Stomach (tissue), 9 donors: ENCODE measurements around the gene ABRACL. TPM values are rescaled to one million over a fixed set of nuclear protein-coding genes. Genes with fewer than 3 reads are reported as not detected.

Experiments used
- DNase-seq, 2 donors: peaks; one replicate each; pipeline versions ENCODE4 v3.0.0 to v3.0.0-alpha.2; 2013 to 2019
- H3K27ac ChIP-seq, 5 donors: fragments of 200-600 bp in 4 of 5; sonication (generic) in 4 of 5; one replicate each; pipeline ENCODE4 v1.5.1; 2013 to 2019; ENCODE audit warnings: mild to moderate bottlenecking in 1 of 5, moderate library complexity in 1 of 5
- H3K27me3 ChIP-seq, 3 donors: fragments of 200-600 bp; sonication (generic); one replicate each; pipeline ENCODE4 v1.5.1; 2017 to 2019; ENCODE audit warnings: mixed run types in 1 of 3
- H3K36me3 ChIP-seq, 4 donors: fragments of 200-600 bp; sonication (generic); 1 replicate in 3 of 4; 2 replicates in 1 of 4; pipeline ENCODE4 v1.5.1; 2016 to 2019
- H3K4me1 ChIP-seq, 4 donors: fragments of 200-600 bp; sonication (generic); one replicate each; pipeline ENCODE4 v1.5.1; 2016 to 2019
- H3K4me3 ChIP-seq, 4 donors: fragments of 200-600 bp; sonication (generic) in 3 of 4; one replicate each; pipeline ENCODE4 v1.5.1; 2016 to 2019; ENCODE audit warnings: mild to moderate bottlenecking in 1 of 4
- H3K9me3 ChIP-seq, 4 donors: fragments of 200-600 bp; sonication (generic); one replicate each; pipeline ENCODE4 v1.5.1; 2016 to 2019
- EP300 ChIP-seq: sonication (generic); formaldehyde crosslinking; IDR thresholded peaks from one replicate; pipeline ENCODE4 v1.6.1; 2017; ENCODE audit warnings: antibody characterized with exemption
- POLR2A ChIP-seq, 4 donors: fragments of 450-650 bp; IDR thresholded peaks; one replicate each; pipeline ENCODE4 v1.6.1; 2016; ENCODE audit warnings: antibody characterized with exemption in 4 of 4, control low read depth in 2 of 4, mild to moderate bottlenecking in 1 of 4, moderate library complexity in 1 of 4
- POLR2AphosphoS5 ChIP-seq, 3 donors: sonication (generic); formaldehyde crosslinking; IDR thresholded peaks; one replicate each; pipeline ENCODE4 v1.6.1; 2016; ENCODE audit warnings: antibody characterized with exemption in 3 of 3
- WGBS, 5 donors: extraction: QIAGEN DNeasy Blood & Tissue Kit in 3 of 5; methylation state at CpG; one replicate each; pipeline versions ENCODE4 v1.1.5 to v1.1.7; 2013 to 2018; 5-methylcytosine and 5-hydroxymethylcytosine counted together
- intact Hi-C: fragments of 100-400 bp; cut with DNase I; formaldehyde crosslinking; loops from one replicate; pipeline ENCODE4 v1.15.1; 2023; ENCODE audit warnings: low total_unique reads
- polyA plus RNA-seq, 3 donors: library from polyadenylated mRNA; stranded (reverse); fragments of 200-250 nt; gene quantifications; one replicate each; pipeline ENCODE4 v1.2.3, GENCODE V29; 2013
- total RNA-seq, 5 donors: library from RNA; depleted of rRNA; stranded (reverse); fragments of >200 nt; gene quantifications; one replicate each; pipeline versions ENCODE4 v1.1.0 to v1.2.3, GENCODE V29; 2014 to 2016
- TF ChIP-seq, protein P1 (sequence below), 7 experiments: fragments of 450-650 bp in 4 of 7; fragments of 200-600 bp in 3 of 7; sonication (generic) in 3 of 7; IDR thresholded peaks; one replicate each; pipeline ENCODE4 v1.5.1; 2016 to 2019; ENCODE audit warnings: antibody characterized with exemption in 7 of 7, control low read depth in 2 of 7, mild to moderate bottlenecking in 1 of 7
- donor health status: healthy with polysubstance abuse.
- donor health status: Bipolar disorder and iron deficiency.
- donor health status: healthy.

ABRACL gene
- total and polyA plus RNA-seq, 8 donors, result 16.2 to 99.9 (median 40.7) TPM; not detected in 2

DNA sequence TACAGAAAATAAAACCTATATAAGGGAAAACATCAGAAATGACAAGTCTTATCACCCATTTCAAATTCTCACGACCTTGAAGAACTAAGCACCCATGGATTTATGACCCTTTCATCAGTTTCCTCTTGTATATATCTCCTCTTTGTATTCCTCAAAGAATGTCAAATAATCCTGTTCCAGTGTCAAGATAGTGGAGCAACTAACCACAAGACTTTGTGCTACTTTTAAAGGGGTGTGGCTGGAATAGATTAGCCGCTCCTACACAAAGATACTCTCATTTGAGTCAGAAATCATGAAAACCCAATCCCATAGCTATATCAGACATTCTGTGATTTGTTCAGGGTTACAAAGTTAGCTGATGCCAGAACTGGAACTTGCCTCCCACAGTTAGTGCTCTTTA lies 47.1 kb upstream of the ABRACL start:
- Histone ChIP-seq H3K27ac (no peak overlapping the region), H3K36me3 (no peaks in the 10 kb centered on the region), H3K9me3 (no peaks in the 10 kb centered on the region), H3K4me3 (no peak overlapping the region), H3K4me1 (peaks cover 32 to 81% (median 59%) of the 10 kb centered on the region in 4 donors), H3K27me3 (no peaks in the 10 kb centered on the region)
- intact Hi-C loops, result no loop called here
- WGBS, 5 donors, result 31 to 53% (median 44%) methylated on average over 2 of the region's 2 CpGs
- TF ChIP-seq, protein P1, sequence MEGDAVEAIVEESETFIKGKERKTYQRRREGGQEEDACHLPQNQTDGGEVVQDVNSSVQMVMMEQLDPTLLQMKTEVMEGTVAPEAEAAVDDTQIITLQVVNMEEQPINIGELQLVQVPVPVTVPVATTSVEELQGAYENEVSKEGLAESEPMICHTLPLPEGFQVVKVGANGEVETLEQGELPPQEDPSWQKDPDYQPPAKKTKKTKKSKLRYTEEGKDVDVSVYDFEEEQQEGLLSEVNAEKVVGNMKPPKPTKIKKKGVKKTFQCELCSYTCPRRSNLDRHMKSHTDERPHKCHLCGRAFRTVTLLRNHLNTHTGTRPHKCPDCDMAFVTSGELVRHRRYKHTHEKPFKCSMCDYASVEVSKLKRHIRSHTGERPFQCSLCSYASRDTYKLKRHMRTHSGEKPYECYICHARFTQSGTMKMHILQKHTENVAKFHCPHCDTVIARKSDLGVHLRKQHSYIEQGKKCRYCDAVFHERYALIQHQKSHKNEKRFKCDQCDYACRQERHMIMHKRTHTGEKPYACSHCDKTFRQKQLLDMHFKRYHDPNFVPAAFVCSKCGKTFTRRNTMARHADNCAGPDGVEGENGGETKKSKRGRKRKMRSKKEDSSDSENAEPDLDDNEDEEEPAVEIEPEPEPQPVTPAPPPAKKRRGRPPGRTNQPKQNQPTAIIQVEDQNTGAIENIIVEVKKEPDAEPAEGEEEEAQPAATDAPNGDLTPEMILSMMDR (IDR thresholded peaks at IDR 0.05), result no peak
- TF ChIP-seq POLR2AphosphoS5 (IDR thresholded peaks at IDR 0.05), result no peak
- TF ChIP-seq EP300, result no peak
- TF ChIP-seq POLR2A (IDR thresholded peaks at IDR 0.05), result no peak
- no peak for DNase-seq

GRCh38 chr6:138986578-138986977 lies 42.0 kb upstream of the ABRACL start:
- Histone ChIP-seq H3K27ac (peak overlapping the region in 4 of 5 donors; percentile 91 to 98 (median 94)), H3K4me3 (peak overlapping the region; percentile 85 to 92 (median 92)), H3K9me3 (no peaks in the 10 kb centered on the region), H3K36me3 (no peaks in the 10 kb centered on the region), H3K4me1 (peaks cover 36 to 72% (median 63%) of the 10 kb centered on the region in 4 donors), H3K27me3 (no peaks in the 10 kb centered on the region)
- WGBS, 5 donors, result 2 to 8% (median 6%) methylated on average over 3 of the region's 3 CpGs
- DNase-seq, result peak in 1 of 2 donors; percentile 26
- no peak for TF ChIP-seq POLR2A (IDR thresholded peaks at IDR 0.05)
- TF ChIP-seq, protein P1 (IDR thresholded peaks at IDR 0.05), result no peak
- intact Hi-C loops, result loop anchor here (5.0 kb wide), 1 partner anchor 169 kb away; no protein-coding TSS in a partner anchor

DNA sequence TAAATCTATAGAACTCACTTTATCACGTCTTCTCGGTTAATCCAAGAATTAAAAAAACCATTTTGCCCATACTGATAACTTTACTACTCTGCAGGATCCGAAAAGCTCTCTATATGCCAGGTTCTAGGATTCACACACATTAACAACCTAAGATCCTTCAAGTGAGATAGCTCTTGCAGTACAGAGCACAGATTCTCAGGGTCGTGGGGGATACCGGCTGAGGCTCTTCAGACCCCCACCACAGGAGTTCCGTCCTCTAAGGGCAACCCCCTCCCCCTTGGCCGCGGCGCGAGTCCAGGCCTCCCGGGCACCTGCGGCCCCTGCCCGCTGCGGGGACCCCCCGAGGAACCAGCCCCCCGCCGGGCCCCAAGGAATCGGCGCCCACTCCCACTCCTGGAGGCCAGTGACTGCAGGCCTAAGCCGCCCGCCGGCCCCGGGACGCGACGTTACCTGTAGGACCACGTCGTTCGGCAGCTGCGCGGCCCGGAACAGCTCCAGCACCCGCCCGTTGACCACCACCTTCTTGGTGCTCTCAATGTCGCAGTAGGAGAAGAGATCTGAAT lies 41.4 kb upstream of the ABRACL start:
- Histone ChIP-seq H3K27ac (peak overlapping the region; percentile 91 to 98 (median 92)), H3K4me3 (peak overlapping the region; percentile 85 to 92 (median 92)), H3K36me3 (no peaks in the 10 kb centered on the region), H3K4me1 (peaks cover 30 to 66% (median 58%) of the 10 kb centered on the region in 4 donors), H3K9me3 (no peaks in the 10 kb centered on the region), H3K27me3 (no peaks in the 10 kb centered on the region)
- TF ChIP-seq, protein P1 (IDR thresholded peaks at IDR 0.05), result no peak
- TF ChIP-seq POLR2A (IDR thresholded peaks at IDR 0.05) (no peak), POLR2AphosphoS5 (IDR thresholded peaks at IDR 0.05) (no peak), EP300 (no peak)
- 0 to 1% (median 0%) methylated on average over 9 to 35 of the region's 35 CpGs for WGBS, 5 donors
- intact Hi-C loops, result loop anchor here (5.0 kb wide), 1 partner anchor 170 kb away; no protein-coding TSS in a partner anchor
- DNase-seq, result no peak

GRCh38 chr6:138987643-138988468 lies 40.7 kb upstream of the ABRACL start, which contains the start of gene REPS1:
Gene REPS1, minus strand, starts transcription at chr6:138988253. Its CDS starts 571 bp downstream, at chr6:138987682.
- Histone ChIP-seq H3K36me3 (no peaks in the 10 kb centered on the region), H3K27me3 (no peaks in the 10 kb centered on the region), H3K27ac (peak within 1 kb of the TSS; percentile 91 to 98 (median 92)), H3K4me1 (peaks cover 25 to 59% (median 52%) of the 10 kb centered on the region in 4 donors), H3K4me3 (peak within 1 kb of the TSS; percentile 85 to 92 (median 92)), H3K9me3 (no peaks in the 10 kb centered on the region)
- TF ChIP-seq POLR2AphosphoS5 (IDR thresholded peaks at IDR 0.05) (peak; percentile 67 to 94 (median 90)), EP300 (no peak), POLR2A (IDR thresholded peaks at IDR 0.05) (peak in 1 of 4 donors; percentile 32)
- TF ChIP-seq, protein P1 (IDR thresholded peaks at IDR 0.05), result peak in 5 of 7 experiments; percentile 79 to 100 (median 96)
- intact Hi-C loops, result loop anchor here (5.0 kb wide), 1 partner anchor 171 kb away; no protein-coding TSS in a partner anchor
- WGBS, 5 donors, result 0 to 1% (median 0%) methylated on average over 23 to 105 of the region's 105 CpGs
- DNase-seq, result peak; percentile 94 to 97
